ENCODE results near the gene ACER3.
"Not testable (repeated sequence)": the region's sequence is repeated elsewhere in the genome, so short reads cannot be mapped to it uniquely, and the experiment has no call there.

The ACER3 gene

DNA sequence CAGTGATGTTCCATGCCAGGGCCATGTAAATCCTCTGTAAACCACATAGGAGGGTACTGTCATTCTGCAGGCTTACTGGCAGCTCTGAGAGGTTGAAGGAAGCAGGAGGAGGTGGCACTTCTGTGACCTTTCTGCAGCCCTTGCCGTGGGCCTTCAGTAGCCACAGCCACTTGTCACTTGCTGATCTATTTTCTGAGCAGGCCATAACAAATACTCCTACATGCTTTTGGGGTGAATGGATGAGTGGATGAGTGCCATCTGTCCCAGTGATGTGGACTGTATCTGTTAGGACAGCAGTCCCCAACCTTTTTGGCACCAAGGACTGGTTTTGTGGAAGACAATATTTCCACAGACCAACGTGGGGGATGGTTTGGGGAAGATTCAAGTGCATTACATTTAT is 183.6 kb downstream of the ACER3 start:
- no peak for DNase-seq

GRCh38 chr11:77044886-77045285 is 184.2 kb downstream of the ACER3 start:
- DNase-seq = no peak

DNA sequence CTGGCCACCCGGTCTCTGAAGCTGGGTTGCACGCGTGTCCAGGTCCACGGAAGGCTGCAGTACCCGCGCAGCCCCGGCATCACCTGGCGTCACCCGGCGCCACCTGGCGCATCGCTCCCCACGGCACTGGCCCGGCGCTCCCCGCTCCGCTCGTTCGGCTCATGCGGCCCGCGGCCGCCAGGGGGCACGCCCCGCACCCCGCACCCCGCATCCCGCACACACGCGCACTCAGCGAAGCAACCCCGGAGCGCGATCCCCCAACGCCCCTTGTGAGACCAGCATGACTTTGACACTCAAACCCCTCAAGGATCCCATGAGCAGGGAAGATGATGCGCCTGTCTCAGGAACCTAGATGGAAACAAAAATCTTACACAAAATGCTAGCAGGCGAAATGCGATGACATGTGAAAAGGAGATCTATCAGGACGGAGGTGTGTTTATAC is 185.4 kb downstream of the ACER3 start:
- peak; percentile 62 for DNase-seq

DNA sequence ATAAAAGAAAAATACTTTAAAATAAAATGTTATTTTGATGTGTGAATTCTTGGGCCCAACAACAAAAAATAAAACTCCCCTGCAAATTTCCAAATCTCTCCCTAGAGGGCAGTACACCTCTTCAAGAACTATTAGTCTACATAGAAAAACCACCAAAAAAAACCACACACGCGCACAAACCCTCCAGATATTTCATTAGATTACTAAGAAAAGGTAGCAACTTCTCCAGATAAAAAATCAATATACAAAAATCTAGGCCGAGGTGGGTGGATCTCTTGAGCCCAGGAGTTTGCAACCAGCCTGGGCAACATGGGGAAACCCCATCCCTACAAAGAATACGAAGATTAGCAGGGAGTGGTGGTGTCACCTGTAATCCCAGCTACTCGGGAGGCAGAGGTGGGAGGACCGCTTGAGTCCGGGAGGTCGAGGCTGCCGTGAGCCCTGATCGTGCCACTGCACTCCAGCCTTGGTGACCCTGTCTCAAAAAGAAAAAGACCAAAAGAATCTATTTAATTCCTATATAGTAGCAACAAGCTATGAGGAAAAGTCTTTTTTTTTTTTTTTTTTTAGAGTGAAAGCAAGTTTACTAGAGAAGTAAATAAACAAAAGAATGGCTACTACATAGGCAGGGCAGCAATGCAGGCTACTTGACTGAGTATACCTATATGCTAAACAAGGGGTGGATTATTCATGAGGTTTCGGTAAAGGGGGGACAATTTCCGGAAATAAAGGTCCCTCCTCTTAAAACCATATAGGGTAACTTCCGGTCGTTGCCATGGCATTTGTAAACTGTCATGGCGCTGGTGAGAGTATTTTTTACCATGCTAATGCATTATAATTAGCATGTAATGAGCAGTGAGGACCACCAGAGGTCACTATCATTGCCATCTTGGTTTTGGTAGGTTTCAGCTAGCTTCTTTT is 186.5 kb downstream of the ACER3 start:
- DNase-seq = peak; percentile 70

DNA sequence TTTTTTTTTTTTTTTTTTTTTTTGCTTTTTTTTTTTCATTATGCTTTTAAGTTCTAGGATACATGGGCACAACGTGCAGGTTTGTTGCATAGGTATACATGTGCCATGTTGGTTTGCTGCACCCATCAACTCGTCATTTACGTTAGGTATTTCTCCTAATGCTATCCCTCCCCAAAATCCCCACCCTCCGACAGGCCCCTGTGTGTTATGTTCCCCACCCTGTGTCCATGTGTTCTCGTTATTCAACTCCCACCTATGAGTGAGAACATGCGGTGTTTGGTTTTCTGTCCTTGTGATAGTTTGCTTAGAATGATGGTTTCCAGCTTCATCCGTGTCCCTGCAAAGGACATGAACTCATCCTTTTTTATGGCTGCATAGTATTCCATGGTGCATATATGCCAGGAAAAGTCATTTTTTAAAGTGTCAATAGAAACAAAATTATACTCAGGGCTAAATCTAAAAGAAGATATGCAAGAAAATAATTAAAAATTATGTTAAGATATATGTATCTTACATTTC is 187.3 kb downstream of the ACER3 start:
- not testable (repeated sequence) for DNase-seq

GRCh38 chr11:77049026-77049425 is 188.3 kb downstream of the ACER3 start:
- no peak for DNase-seq

DNA sequence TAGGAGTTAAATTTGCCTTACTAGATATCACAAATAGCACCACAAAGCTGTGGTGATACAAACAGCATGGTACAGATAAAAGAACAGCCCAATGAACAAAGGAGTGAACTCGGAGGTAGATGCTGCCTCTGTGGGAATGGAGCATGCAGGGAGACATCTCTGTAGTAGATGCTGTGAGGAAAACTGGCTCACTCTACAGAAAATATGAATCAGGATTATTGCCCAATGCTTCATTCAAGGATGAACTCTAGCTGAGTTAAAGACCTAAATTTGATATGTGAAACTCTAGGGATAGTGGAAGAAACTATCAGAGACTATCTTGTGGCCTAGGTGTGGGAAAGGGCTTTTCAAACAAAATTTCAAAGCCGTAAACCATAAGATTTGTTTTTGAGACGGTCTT is 190.8 kb downstream of the ACER3 start:
- DNase-seq = no peak

DNA sequence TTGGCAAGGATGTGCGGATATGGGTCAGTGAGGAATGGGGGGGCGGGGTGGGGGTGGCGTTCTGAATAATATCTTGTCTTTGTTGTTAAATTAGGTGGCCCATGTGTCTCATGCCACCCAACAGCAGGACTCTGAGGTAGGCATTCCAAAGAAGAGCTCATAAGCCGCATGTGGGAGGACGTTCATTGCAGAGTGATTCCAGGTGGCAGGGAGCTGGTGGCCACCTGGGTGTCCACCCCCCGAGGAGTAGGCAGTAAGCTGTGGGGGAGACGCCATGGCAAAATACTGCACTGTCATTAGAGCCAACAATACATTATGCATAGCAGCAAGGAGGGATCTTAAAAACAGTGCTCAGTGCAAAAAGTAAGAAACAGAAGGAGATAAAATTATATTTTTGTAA is 191.8 kb downstream of the ACER3 start:
- no peak for DNase-seq

GRCh38 chr11:77053217-77054015 is 192.7 kb downstream of the ACER3 start:
- no peak for DNase-seq

GRCh38 chr11:77054084-77054483 is 193.4 kb downstream of the ACER3 start:
- DNase-seq = no peak

DNA sequence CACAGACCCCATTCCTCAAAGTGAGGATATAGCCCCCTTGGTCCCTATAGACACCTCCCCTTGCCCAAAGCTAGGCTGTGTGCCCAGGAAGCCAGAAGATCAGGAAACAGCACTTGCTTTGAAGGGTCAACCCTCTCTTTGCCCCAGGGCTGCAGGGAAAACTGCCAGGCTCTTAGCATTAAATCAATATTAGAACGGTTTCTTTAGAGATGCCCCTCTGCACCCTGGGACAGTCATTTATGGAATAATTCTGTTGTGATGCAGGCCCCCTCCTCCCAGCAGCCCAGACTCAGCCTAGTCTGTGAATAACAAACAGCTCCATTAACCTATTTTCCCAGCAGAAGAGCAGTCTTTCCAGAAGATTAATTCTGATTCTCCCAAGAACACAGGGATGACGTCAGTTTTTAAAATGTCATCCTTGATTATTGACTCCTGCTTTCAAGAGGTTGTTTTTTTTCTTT is 194.4 kb downstream of the ACER3 start:
- no peak for DNase-seq

- DNase-seq = no peak
These were observed 195.2 kb downstream of the ACER3 start for GRCh38 chr11:77055913-77056312.

DNA sequence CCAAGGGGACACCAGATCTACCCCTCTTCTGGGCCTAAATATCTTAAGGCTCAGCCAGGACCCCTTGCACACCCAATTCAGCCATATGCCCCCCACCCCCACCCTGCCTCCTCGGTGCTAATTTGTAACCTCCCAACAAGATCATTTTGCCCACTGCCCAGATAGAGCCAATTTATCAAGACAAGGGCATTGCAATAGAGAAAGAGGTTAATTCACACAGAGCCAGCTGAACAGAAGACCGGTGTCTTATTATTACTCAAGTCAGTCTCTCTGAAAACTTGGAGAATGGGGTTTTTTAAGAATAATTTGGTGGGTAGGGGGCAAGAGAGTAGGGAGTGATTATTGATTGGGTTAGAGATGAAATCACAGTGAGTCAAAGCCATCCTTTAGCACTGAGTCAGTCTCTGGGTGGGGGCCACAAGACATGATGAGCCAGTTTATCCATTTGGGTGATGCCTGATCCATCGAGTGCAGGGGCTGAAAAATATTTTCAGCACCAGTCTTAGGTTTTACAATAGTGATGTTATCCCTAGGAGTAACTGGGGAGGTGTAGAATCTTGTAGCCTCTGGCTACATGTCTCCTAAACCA is 196.2 kb downstream of the ACER3 start:
- no peak for DNase-seq

GRCh38 chr11:77057938-77058474 is 197.3 kb downstream of the ACER3 start:
- no peak for DNase-seq

DNA sequence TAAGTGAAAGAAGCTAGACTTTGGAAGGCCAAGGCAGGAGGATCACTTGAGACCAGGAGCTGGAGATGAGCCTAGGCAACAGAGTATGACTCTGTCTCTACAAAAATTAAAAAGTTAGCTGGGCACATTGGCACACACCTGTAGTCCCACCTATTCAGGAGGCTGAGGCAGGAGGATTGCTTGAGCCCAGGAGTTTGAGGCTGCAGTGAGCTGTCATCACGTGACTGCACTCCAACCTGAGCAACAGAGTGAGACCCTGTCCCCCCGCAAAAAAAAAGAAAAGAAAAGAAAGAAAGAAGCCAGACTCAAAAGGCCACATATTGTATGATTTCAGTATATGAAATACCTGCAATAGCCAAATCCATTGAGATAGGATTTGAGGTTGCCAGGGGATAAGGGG is 198.2 kb downstream of the ACER3 start:
- DNase-seq = no peak

- DNase-seq = no peak
These were observed 199.1 kb downstream of the ACER3 start for GRCh38 chr11:77059806-77060205.

- no peak for DNase-seq
These were observed 199.5 kb downstream of the ACER3 start for GRCh38 chr11:77060234-77060633.

- DNase-seq = not testable (repeated sequence)
These were observed 200.5 kb downstream of the ACER3 start for GRCh38 chr11:77061258-77061657.

DNA sequence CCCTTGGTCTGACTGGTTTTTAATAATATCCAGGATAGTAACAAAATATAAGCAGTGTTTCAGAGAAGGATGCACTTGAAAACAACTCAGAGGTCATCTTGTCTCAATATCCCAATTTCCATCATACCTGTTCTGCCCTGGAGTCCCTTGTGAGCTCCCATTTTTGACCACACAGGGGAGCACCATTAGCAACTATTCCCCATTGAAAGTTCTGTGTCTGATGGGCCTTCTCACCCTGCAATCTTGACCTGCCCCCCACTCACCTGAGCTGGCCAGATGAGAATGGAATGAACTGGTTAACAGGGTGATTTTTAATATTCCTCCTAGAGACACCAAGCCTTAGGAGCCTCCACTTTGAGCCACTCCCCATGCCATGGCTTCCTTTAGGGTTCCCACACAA is 202.2 kb downstream of the ACER3 start:
- no peak for DNase-seq

DNA sequence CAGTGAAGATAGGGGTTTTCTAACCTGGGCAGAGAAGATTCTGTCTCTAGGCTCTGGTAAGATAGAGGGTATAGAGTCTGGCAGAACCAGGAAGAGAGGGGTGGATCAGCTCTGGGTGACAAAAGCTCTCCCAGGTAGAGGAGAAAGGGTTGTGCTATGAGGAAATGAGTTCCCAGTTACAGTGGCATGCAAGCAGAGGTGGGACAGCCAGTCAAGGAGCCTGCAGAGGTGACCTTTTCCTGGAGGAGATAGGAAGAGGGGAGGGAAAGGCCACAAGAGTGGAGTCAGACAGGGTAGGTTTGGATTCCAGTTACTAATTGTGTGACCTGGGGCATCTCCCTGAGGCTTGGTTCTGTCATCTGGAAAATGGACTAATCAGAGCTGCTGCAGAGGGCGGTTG is 202.7 kb downstream of the ACER3 start:
- DNase-seq = no peak

DNA sequence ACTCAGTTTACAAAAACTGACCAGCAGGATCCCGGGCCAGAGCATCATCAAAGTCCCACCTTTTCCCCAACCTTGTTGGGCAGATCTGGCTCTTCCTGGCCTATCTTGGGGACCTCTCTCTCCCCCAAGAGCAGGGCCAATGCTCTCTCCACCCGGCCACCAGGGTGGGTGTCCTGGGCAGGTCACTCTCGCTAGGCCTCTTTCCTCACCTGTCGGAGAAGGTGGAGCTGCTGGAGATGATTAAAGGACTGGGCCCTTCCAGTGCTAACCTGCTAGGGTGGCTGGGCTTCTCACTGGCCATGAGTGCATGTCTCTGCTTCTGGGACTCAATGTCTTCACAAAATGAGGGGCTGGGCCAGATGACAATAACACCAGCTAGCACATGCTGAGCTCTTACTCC is 203.1 kb downstream of the ACER3 start:
- DNase-seq = no peak

- no peak for DNase-seq
These were observed 204.0 kb downstream of the ACER3 start for GRCh38 chr11:77064648-77065217.

- DNase-seq = no peak
These were observed 205.1 kb downstream of the ACER3 start for GRCh38 chr11:77065878-77066228.
